ENCODE measurements around the gene PHB1.
"Not testable (repeated sequence)": the region's sequence is repeated elsewhere in the genome, so short reads cannot be mapped to it uniquely, and the experiment has no call there.

The PHB1 gene

DNA sequence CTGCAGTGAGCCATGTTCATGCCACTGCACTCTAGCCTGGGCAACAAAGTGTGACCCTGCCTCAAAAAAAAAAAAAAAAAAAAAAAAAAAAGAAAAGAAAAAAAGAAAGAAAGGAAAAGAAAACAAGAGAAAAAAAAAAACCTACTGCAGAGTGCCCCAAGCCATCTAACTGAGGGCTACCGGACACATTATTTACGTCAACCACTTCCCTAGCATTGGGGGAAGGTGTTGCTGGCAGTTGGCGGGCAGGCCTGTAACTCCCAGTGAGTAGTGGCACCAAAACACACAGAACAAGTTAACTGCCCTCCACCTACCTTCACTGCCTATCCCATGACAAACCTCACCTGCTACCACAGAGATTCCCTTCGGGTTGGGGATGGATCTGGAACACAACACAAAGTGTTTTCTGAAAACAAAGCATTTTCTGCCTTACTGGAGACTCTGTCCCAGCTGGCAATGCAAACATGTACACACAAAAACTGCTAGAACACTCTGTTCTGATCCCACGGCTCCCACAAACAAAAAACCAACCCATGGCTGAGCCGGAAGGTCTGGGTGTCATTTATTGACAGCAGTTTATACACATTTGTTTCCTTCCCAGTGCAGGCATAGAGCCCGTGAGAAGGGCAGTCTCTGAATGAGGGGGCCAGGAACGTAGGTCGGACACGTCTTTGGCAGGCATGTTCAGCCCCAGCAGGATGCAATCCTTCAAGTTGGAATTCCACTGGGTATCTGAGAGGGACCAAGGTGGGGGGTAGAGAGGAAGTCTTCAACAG, 11.0 kb downstream of the PHB1 start:
- DNase-seq: no peak

DNA sequence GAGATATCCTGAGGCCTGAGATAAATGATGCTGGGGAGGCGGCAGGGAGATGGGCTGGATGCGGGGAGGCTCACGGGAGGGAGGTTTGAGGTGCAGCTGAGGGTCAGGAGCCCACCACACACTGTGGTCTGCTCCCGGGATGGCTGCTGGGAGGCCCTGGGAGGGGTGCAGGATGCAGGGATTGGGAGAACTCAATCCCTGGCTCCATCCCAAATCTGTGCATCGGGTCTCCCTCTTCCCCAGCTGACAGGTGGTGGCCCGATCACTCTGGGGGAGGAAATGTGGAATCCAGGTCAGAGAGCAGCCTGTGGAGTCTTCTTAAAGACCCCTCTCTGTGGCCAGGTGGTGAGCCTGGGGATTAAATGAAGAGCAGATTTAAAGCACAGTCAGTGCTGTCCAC, 12.0 kb downstream of the PHB1 start:
- DNase-seq: no peak

DNA sequence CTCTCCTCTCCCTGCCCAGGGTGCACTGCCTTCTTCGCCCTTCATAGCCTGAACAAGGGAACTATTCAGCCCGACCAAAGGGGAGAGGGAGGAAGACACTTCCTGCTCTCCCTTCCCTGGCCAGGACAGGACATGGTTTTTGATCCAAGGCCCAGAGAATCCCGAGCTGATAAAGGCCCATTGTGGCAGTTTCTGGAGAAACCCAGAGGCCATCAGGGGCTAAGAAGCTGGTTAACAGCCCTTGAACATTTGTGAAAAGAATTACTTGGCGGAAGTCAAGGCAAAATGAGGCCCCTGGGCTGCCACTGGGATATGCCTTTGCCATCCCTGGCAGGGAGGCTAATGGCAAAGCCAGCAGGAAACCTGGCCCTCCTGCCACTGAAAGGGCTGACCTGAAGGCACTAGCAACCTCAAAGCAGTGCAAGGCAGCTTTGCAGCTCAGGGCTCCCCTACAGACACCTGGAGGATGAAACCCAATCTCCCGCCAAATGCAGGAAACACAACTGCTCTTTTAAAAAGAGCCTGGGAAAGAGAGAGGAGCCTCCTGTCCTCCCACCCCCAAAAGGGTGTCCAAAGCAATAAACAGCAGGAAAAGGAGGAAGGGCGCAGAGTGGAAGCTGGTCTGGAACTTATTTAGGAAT, 12.6 kb downstream of the PHB1 start:
- DNase-seq: no peak

DNA sequence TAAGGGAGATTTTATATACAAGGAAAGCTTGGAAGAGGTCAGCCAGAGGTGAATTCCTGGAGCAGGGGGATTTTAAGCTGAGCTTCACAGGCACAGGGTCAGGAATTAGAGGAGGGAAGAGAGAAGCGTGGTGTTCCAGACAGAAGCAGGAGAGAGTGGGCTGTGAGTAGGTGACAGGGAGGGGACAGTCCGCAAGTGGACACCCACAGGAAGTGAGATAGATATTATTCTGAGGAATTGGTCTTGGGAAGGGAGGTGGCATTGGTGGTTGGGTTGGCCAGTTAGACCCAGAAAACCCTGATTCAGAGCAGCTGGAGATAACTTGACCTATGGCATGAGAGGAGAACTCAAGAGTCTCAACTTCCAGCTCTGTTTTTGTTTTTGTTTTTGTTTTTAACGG, 14.7 kb downstream of the PHB1 start:
- DNase-seq: no peak

DNA sequence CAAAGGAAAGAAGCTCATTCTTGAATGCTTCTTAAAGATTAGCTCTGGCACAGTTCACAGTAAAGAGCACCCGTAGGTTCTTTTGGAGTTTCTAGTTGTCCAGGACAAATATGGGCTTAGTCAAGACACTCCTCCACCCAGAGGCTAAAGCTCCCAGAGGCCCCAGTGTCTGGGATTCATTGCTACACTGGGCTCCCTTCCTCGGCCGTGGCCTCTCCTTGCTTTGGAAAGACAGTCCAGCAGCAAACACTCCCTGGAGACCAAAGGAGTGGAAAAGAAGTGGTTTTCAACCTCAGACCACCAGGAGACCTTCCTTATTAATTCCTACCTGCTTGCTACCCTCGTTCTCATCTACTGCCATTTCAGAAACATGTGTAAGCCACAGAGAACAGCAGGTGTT, 17.1 kb downstream of the PHB1 start:
- DNase-seq: no peak

DNA sequence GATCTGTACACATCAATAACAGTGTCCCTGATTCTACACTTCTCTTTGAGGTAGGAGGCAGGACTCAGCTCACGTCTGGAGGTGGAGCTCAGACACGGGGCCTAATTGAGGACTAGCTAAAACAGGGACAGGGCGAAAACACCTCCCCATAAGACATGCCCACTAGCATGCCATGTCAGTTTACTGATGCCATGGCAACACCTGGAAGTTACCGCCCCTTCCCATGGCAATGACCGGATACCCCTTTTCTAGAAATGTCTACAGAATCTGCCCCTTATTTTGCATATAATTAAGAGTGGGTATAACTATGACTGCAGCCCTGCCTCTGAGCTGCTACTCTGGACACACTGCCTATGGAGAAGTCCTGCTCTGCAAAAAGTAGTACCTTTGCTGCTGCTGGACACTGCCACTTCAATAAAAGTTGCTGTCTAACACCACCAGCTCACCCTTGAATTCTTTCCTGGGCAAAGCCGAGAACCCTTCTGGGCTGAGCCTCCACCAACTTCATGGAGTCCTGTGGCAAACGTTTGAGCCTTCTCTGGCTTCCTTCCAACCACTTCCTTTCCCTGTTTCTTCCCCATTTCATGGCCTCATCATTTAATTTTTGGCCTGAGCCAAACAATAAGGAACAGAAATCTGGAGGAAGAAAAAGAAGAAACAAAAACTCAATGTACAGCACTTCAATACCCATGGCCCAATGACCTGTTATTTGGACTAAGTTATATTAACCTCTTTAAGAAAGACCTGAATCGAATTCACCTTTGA, 21.0 kb downstream of the PHB1 start:
- DNase-seq: peak; percentile 52

DNA sequence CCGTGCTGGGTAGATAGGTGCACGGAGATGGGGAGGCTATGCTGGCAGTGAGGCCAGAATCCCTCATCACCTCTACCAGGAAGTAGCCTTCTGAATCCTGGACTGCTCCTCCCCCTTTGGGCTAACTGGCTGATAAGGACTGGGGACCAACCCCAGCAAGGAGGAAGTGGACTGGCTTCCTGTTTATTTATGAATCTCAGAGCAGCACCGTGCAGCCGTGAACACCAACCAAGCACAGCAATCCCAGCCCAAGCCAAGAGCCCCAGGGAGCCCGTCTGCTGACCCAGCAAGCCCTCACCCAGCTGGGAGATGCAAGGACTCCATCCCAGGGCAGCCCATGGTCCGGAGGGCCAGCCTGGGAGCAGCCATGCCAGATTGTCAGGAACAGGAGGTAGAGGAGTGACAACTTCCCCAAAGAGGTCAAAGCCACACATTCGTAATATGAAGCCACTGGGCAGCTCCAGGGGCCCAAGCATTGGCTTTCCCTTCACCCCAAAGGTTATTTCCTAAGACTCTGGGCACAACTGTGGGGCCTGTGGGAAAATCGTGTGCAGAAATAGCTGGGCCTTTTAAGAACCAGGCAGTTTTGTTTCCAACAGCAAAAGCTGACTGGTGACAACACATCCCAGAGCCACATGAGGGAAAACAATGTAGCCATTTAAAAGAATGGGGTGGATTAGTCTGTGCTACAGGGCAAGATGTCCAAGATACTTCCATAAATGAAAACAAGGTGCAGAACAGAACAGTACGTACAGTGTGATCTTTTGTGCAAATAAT, 23.9 kb downstream of the PHB1 start:
- DNase-seq: peak; percentile 79

DNA sequence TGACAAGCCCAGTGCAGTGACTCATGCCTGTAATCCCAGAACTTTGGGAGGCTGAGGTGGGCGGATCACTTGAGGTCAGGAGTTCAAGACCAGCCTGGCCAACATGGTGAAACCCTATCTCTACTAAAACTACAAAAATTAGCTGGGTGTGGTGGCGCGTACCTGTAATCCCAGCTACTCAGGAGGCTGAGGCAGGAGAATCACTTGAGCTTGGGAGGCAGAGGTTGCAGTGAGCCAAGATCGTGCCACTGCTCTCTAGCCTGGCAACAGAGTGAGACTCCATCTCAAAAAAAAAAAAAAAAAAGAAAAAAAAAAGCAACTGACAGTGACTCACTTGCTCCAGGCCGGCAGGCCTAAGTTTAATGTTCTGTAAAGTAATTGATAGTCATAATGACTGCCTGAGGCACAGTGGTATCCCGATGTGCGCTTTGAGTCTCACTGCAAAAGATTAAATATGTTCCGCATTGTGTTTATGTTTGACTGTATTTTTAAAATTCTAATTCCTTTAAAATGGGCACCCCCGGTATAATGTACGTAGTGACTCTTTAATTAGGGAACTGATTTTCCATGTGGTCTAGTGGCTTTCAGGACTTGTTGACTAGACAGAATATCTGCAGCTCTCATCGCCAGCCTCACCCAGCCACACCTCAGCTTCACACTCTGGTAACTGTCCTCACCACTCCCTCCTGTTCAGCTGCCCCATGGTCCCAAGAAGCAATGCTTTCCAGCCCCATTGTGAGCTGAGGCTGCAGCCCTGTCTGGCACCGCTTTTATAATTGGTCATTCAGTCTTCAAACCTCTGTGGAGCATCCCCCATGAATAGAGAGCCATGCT, 25.0 kb downstream of the PHB1 start:
- not testable (repeated sequence) for DNase-seq

DNA sequence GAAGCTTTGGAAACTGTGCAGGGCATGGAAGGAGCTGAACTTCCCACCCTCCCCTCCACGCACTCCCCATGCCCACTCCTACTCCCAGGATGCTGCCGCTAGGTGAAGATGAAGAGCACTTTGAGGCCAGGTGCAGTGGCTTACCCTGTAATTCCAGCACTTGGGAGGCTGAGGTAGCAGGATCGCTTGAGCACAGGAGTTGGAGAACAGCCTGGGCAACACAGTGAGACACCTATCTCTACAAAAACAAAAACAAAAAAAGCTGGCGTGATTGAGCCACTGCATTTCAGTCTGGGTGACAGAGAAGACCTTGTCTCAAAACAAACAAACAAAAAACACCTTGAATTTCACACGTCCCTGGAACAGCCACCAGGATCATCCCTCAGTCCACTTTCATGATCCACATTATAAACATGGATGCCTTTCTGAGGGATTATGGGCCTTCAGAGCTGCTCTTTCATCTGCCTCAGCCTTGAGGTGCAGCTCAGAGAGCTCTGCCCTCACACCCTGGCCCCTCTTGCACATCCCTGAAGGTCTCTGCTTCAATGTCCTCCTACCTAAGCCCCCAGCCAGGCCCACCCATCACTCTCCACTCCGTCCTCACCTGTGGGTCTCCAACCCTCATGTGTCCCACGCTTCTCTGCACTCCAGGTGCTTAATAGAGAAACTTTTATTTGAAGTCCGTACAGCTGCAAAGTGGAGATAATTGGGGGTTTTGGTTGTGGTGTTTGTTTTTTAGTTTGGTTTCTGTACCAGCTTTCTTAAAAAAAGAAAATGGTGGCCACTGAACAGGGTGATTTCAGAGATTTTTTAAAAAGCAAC, 25.8 kb downstream of the PHB1 start:
- no peak for DNase-seq

DNA sequence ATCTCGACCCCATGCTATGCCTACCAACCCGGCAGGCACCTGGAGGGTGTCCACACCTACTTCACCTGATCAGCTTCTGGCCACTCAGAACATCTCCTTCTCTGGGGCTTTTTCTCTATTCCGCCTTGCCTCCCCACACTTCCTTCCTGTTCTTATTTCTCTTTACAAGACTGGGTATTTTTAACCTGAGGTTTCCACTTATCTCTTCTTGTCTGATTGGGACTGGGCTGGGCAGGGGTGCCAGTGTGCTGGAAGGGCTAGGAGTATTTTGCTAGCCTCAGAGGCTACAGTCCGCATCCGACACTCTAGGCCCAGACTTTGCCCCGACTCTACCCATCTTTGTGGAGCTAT, 26.4 kb downstream of the PHB1 start:
- peak; percentile 41 for DNase-seq

DNA sequence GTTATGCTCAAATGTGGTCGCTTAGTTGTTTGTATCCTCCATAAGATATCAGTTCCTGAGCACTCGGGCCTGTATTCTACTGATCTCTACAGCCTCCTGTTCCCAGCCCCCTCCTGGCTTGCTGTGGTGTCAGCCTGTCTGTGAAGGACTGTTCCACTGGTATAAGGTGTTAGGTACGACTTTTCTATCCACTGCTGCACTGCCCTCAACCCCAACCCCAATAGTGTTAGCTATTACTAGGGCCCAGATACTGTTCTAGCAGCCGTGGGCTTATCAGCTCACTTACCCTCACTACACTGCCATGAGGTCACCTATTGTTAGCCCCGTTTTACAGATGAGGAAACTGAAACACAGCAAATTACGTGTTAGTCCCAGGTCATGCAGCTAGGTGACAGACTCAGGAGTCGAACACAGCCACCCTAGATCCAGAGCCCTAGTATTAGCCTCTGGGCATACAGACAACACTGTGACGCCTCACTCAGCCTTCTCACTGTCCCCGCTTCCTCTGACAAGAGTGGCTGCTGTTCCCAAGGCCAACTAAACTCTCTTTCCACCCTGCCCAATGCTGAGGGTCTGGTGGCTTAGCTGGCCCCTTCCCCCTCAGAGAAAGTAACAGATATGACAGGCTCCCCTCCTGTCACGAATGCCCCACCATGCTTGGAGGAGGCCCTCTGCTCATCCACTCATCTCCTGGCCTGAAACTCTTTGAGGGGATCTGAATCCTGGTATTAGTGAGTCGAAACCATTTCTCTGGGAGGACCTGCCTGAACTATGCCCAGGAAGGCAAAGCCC, 27.0 kb downstream of the PHB1 start:
- no peak for DNase-seq

DNA sequence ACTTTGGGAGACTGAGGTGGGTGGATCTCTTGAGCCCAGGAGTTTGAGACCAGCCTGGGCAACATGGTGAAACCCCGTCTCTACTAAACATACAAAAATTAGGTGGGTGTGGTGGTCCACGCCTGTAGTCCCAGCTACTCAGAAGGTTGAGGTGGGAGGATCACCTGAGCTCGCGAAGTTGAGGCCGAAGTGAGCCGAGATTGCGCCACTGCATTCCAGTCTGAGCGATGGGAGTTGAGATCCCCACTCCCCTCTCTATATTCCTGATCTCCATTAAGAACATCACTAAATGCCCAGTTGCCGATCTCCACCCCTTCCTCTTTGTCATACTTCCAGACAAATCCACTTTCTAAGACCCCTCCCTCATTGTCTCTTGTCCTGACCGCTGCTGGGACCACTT, 28.3 kb downstream of the PHB1 start:
- DNase-seq: no peak

DNA sequence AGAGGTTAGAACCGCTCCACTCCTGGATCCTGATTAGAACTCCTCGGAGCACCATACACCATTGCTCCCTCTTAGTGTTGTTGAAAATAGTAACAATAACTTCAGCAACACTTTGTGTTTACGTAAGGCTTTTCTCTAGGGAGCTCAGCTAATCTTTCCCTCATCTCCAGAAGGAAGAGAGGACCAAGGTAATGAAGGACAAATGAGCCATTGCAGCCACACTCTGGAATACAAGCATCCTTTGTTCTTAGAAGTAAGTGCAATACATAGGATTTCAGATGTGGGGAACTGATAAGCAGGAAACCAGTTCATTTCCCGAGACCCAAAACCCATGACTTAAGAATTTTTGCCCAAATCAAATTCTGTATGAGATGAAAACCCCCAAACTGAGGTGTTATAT, 29.7 kb downstream of the PHB1 start:
- DNase-seq: no peak

DNA sequence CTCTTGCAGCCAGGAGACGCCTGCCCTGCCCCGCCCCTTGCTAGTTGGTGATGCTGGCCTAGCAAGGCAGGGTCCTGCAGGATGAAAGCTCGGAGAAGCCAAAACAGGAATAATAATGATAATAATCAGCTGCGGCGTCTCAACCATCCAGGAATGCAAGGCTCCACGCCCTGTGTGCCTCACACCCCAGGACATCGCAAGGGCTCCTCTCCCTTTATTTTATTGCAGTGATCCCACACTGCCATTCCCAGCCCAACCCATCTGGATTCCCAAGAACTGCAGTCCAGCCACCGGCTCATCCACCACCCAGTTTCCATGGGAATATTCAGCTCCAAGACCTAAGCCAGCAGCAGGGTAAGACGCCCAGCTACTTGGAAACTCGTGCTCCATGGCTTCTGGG, 31.6 kb downstream of the PHB1 start:
- no peak for DNase-seq

DNA sequence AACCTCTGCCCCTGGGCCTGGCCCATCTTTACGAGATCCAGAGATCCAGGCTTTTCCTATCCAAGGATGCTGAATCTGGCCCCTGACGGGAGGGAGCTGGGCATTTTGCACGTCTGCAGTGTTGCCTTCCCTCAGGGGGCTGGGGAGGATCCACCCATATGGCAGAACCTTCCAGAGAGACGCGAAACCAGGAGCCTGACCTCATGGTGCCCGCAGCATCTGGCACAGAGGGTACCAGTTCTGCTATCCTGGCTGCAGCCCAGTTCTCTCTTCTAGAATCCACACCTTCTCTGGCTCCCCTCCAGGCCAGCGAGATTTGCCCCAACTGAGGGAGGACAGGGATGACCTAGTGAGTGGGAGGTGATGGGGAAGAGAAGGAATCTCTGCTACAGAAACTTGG, 32.1 kb downstream of the PHB1 start:
- DNase-seq: no peak

DNA sequence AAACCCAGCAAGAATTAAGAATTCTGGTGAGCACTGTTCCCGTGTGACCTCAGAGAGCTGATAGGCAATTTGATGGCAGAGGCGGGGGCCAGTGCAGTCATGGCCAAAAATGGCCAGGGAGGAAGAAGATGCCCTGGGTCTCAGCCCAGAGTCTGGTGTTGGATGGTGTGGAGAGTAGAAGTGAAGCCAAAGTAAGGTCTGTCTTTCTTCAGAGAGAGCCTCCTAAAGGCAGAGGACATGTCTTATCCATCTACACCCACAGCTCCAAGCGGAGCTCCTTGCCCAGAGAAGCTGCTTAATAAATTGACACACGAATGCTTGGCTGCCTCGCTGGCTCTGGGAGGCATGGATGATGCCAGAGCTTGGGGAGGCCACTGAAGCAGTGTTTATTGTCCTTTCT, 32.9 kb downstream of the PHB1 start:
- no peak for DNase-seq

DNA sequence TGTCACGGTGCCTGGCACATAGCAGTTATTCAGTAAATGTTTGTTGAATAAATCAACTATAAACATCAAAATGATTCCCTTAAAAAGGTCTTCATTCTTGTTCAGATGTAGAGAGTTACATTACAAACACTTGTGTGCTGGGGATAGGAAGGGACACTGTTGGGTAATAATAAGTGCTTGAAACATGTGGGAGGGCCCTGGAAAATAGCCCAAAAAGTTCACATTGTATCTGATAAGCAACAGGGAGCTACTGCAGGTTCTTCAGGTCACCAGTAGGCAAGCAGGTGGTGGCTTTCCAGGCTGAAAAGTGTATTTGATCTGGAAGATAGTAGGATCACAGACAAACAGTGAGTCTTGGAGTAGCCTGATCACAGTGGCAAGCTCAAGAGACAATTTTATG, 33.6 kb downstream of the PHB1 start:
- DNase-seq: peak; percentile 0

DNA sequence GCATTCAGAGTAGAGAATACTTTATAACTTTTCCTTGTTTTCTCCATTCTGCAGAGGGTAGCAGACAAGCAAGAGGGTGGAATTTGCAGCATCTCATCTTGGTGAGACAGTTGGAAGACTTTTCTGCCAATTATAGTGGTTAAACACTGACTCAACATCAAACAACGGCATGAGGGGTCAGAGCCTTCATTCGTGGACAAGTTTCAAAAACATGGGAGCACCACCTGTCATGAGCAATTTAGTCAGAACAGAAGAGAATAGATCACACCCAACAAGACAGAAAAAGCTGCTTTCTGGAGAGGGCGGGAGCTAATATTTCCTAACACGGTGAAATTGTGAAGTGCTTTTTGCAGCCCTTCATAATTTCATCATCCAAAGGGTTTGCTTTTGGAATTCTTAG, 34.8 kb downstream of the PHB1 start:
- DNase-seq: no peak

DNA sequence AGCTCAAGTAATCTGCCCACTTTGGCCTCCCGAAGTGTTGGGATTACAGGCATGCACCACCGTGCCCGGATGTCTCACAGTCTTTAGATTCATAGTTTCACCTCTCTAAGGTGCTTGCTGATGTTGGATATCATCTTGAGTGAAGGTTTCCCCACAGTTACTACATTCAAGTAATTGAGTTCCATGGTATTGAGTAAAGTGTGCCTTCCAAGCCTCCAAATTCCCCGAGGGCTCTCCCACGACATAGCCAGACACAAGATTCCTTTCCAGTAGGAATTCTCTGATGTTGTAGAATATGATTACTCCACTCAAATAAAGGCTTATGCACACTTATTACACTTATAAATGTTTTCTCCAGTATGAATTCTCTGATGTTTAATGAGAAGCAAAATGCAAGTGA, 36.4 kb downstream of the PHB1 start:
- no peak for DNase-seq

DNA sequence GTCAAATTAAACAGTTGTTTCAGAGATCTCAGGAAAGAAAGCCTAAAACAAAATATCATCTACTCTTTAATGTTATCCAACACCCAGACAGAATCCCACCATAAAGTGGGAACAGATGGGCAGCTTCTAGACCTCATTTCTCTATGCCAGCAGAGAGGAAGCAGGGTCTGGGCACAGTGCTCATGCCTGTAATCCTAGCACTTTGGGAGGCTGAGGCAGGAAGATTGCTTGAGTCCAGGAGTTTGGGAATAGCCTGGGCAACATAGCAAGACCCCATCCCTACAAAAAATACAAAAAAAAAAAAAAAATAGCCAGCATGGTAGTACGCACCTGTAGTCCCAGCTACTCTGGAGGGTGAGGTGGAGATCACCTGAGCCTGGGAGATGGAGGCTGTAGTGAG, 39.1 kb downstream of the PHB1 start:
- DNase-seq: no peak

DNA sequence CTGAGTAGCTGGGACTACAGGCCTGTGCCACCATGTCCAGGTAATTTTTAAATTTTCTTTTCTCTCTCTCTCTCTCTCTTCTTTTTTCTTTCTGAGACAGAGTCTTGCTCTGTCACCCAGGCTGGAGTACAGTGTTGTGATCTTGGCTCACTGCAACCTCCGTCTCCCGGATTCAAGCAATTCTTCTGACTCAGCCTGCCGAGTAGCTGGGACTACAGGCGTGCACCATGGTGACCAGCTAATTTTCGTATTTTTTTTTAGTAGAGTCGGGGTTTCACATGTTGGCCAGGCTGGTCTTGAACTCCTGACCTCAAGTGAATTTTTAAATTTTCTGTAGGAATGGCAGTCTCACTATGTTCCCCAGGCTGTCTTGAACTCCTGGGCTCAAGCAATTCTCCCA, 41.6 kb downstream of the PHB1 start:
- DNase-seq: no peak
